H1 (cell line): ENCODE measurements around the gene NOL9. TPM values are rescaled to one million over a fixed set of nuclear protein-coding genes. Genes with fewer than 3 reads are reported as not detected.

Experiments
- CTCF ChIA-PET: fragments of 300-600 bp; sonication (Branson Sonifier 250); formaldehyde crosslinking; loops from one replicate; lab custom pipeline; 2021; ENCODE audit not compliant: partially characterized antibody; lab: Charles Lee
- POLR2A ChIA-PET: fragments of 300-600 bp; sonication (Branson Sonifier 250); formaldehyde crosslinking; loops from one replicate; lab custom pipeline; 2021; ENCODE audit warnings: inconsistent platforms; ENCODE audit not compliant: partially characterized antibody; lab: Charles Lee
- DNase-seq, 2 experiments: peaks; one replicate each; pipeline versions ENCODE4 v3.0.0 to v3.0.0-alpha.2; 2010 to 2022; ENCODE audit warnings: low spot score in 2 of 2, low read depth in 1 of 2, mixed read lengths in 1 of 2
- FAIRE-seq: peaks from 2 replicates; lab custom pipeline; 2011; peaks lifted over from hg19 to GRCh38; lab: Jason Lieb, UNC
- H2AFZ ChIP-seq: 2 replicates; pipeline ENCODE4 v1.8.1; 2012; ENCODE audit warnings: low read length, inconsistent platforms
- H2AK5ac ChIP-seq: 2 replicates; pipeline ENCODE4 v1.6.1; 2013; ENCODE audit warnings: low read depth, low read length
- H2BK120ac ChIP-seq: replicated peaks from 2 replicates; pipeline ENCODE3; 2013; ENCODE audit warnings: low read depth, low read length, inconsistent platforms
- H2BK12ac ChIP-seq: 2 replicates; pipeline ENCODE4 v1.6.1; 2013; ENCODE audit warnings: low read depth, low read length
- H2BK15ac ChIP-seq: 2 replicates; pipeline ENCODE4 v1.6.1; 2013; ENCODE audit warnings: low read length
- H2BK20ac ChIP-seq: 2 replicates; pipeline ENCODE4 v1.6.1; 2013; ENCODE audit warnings: low read length
- H2BK5ac ChIP-seq: 2 replicates; pipeline ENCODE4 v1.6.1; 2013; ENCODE audit warnings: low read depth, low read length
- H3K14ac ChIP-seq: 2 replicates; pipeline ENCODE4 v1.6.1; 2013; ENCODE audit warnings: inconsistent platforms; ENCODE audit not compliant: insufficient read length
- H3K18ac ChIP-seq: 2 replicates; pipeline ENCODE4 v1.6.1; 2013; ENCODE audit warnings: low read length; ENCODE audit errors: extremely low read depth
- H3K23ac ChIP-seq: 2 replicates; pipeline ENCODE4 v1.6.1; 2013; ENCODE audit warnings: inconsistent platforms; ENCODE audit not compliant: insufficient read length
- H3K23me2 ChIP-seq: 2 replicates; pipeline ENCODE4 v1.6.1; 2013; ENCODE audit warnings: low read depth, low read length
- H3K27ac ChIP-seq: 2 replicates; pipeline ENCODE4 v1.6.1; 2011; ENCODE audit warnings: low read depth, low read length, inconsistent platforms
- H3K27me3 ChIP-seq, 4 experiments: replicated peaks in 1 of 4; 1 replicate in 1 of 4; 2 replicates in 3 of 4; pipeline versions ENCODE4 v1.6.1 to v1.8.1; 2011 to 2013; ENCODE audit warnings: low read length in 3 of 4, mild to moderate bottlenecking in 3 of 4, inconsistent platforms in 2 of 4, mixed read lengths in 2 of 4, moderate library complexity in 1 of 4; ENCODE audit not compliant: control insufficient read depth in 3 of 4, insufficient read depth in 3 of 4; ENCODE audit errors: extremely low read depth in 1 of 4
- H3K36me3 ChIP-seq, 4 experiments: 2 replicates each; pipeline versions ENCODE4 v1.6.1 to v1.8.1; 2011 to 2013; ENCODE audit warnings: mild to moderate bottlenecking in 4 of 4, low read length in 3 of 4, moderate library complexity in 2 of 4, control low read depth in 1 of 4, inconsistent platforms in 1 of 4; ENCODE audit not compliant: insufficient read depth in 4 of 4, control insufficient read depth in 2 of 4
- H3K4ac ChIP-seq: replicated peaks from 2 replicates; pipeline ENCODE3; 2013; ENCODE audit warnings: low read length, low read depth, mixed read lengths, inconsistent platforms; ENCODE audit not compliant: insufficient read length
- H3K4me1 ChIP-seq, 4 experiments: replicated peaks in 1 of 4; 1 replicate in 1 of 4; 2 replicates in 3 of 4; pipeline versions ENCODE4 v1.6.1 to v1.8.1; 2011 to 2013; ENCODE audit warnings: low read length in 3 of 4, inconsistent platforms in 2 of 4, mixed read lengths in 1 of 4; ENCODE audit not compliant: insufficient read depth in 4 of 4, control insufficient read depth in 3 of 4
- H3K4me2 ChIP-seq, 2 experiments: 2 replicates each; pipeline versions ENCODE4 v1.6.1 to v1.8.1; 2011 to 2013; ENCODE audit warnings: low read depth in 2 of 2, low read length in 2 of 2, control low read depth in 1 of 2, inconsistent platforms in 1 of 2, mild to moderate bottlenecking in 1 of 2; ENCODE audit not compliant: insufficient read depth in 1 of 2
- H3K4me3 ChIP-seq, 4 experiments: fragments of 200-600, 300-600 bp in 1 of 4; sonication (generic), shearing (Covaris generic), sonication (Bioruptor Twin) in 1 of 4; 2 replicates each; pipeline versions ENCODE4 v1.5.1 to v1.8.1; 2011 to 2016; ENCODE audit warnings: low read length in 4 of 4, low read depth in 3 of 4, control low read depth in 2 of 4, inconsistent platforms in 2 of 4, mild to moderate bottlenecking in 2 of 4, mixed read lengths in 1 of 4, moderate library complexity in 1 of 4; ENCODE audit not compliant: insufficient read depth in 2 of 4; ENCODE audit errors: extremely low read depth in 1 of 4
- H3K56ac ChIP-seq: replicated peaks from 2 replicates; pipeline ENCODE3; 2013; ENCODE audit warnings: low read depth, mild to moderate bottlenecking, mixed read lengths, low read length, inconsistent platforms; ENCODE audit not compliant: insufficient read length
- H3K79me1 ChIP-seq: 2 replicates; pipeline ENCODE4 v1.6.1; 2013; ENCODE audit warnings: low read depth, low read length, control low read depth
- H3K79me2 ChIP-seq, 2 experiments: 2 replicates each; pipeline versions ENCODE4 v1.6.1 to v1.8.1; 2012 to 2013; ENCODE audit warnings: low read length in 2 of 2, mild to moderate bottlenecking in 2 of 2, inconsistent platforms in 1 of 2; ENCODE audit not compliant: insufficient read depth in 2 of 2, control insufficient read depth in 1 of 2
- H3K9ac ChIP-seq, 4 experiments: replicated peaks in 1 of 4; 1 replicate in 1 of 4; 2 replicates in 3 of 4; pipeline versions ENCODE4 v1.6.1 to v1.8.1; 2011 to 2013; ENCODE audit warnings: low read depth in 3 of 4, low read length in 3 of 4, control low read depth in 2 of 4, mild to moderate bottlenecking in 2 of 4, moderate library complexity in 2 of 4, inconsistent platforms in 1 of 4; ENCODE audit errors: extremely low read depth in 1 of 4
- H3K9me3 ChIP-seq, 2 experiments: 2 replicates each; pipeline versions ENCODE4 v1.6.1 to v1.8.1; 2012 to 2013; ENCODE audit warnings: mild to moderate bottlenecking in 2 of 2, moderate library complexity in 2 of 2, control low read depth in 1 of 2, inconsistent platforms in 1 of 2, low read depth in 1 of 2, low read length in 1 of 2, mixed read lengths in 1 of 2; ENCODE audit not compliant: insufficient read depth in 2 of 2
- H4K20me1 ChIP-seq, 2 experiments: replicated peaks in 1 of 2; 2 replicates each; pipeline versions ENCODE3 to v1.8.1; 2011 to 2013; ENCODE audit warnings: inconsistent platforms in 2 of 2, low read length in 2 of 2, mild to moderate bottlenecking in 1 of 2; ENCODE audit not compliant: insufficient read depth in 2 of 2, control insufficient read depth in 1 of 2
- H4K5ac ChIP-seq: 2 replicates; pipeline ENCODE4 v1.6.1; 2013; ENCODE audit warnings: low read length, low read depth, mixed read lengths, inconsistent platforms; ENCODE audit not compliant: insufficient read length
- H4K8ac ChIP-seq: 2 replicates; pipeline ENCODE4 v1.8.0; 2013; ENCODE audit warnings: mild to moderate bottlenecking, moderate library complexity, low read length, inconsistent platforms; ENCODE audit not compliant: insufficient read depth; ENCODE audit errors: extremely low read depth
- H4K91ac ChIP-seq: replicated peaks from 2 replicates; pipeline ENCODE3; 2013; ENCODE audit warnings: low read length, mixed read lengths, inconsistent platforms; ENCODE audit not compliant: insufficient read length
- CHD2 ChIP-seq: IDR thresholded peaks from 2 replicates; pipeline ENCODE4 v1.6.1; 2012; ENCODE audit warnings: low read length, improper control_type of control experiment
- EZH2 ChIP-seq: fragments of 200-600 bp; sonication (generic); IDR thresholded peaks from 2 replicates; pipeline ENCODE4 v1.7.1; 2012; ENCODE audit warnings: low read depth, mild to moderate bottlenecking, moderate library complexity, low read length, inconsistent platforms; ENCODE audit not compliant: severe bottlenecking
- JUND ChIP-seq: IDR thresholded peaks from 2 replicates; pipeline ENCODE4 v1.6.1; 2011; ENCODE audit warnings: mild to moderate bottlenecking, improper control_type of control experiment, low read length
- PHF8 ChIP-seq: fragments of 200-600 bp; sonication (generic); conservative IDR thresholded peaks from 2 replicates; pipeline ENCODE4 v1.7.1; 2012; ENCODE audit warnings: low read depth, mild to moderate bottlenecking, inconsistent platforms, low read length, moderate library complexity
- RBBP5 ChIP-seq: IDR thresholded peaks from 2 replicates; pipeline ENCODE4 v1.7.1; 2012; ENCODE audit warnings: low read depth, mild to moderate bottlenecking, inconsistent platforms, low read length, moderate library complexity, borderline replicate concordance
- SUZ12 ChIP-seq: fragments of 200-600 bp; sonication (generic); IDR thresholded peaks from 2 replicates; pipeline ENCODE4 v1.6.1; 2012; ENCODE audit warnings: mild to moderate bottlenecking, inconsistent platforms, low read length, moderate library complexity, mixed read lengths
- WGBS, 2 experiments: shearing (Covaris generic) in 1 of 2; methylation state at CpG; one replicate each; pipeline versions ENCODE4 v1.1.6 to v1.1.7; 2013 to 2015; ENCODE audit warnings: low lambda C conversion rate in 2 of 2, mixed read lengths in 2 of 2, inconsistent platforms in 1 of 2, low coverage in 1 of 2, missing lambda C conversion rate in 1 of 2; ENCODE audit not compliant: insufficient replicate concordance in 2 of 2, insufficient coverage in 1 of 2, insufficient read length in 1 of 2; ENCODE audit errors: extremely low coverage in 1 of 2, missing lambda C conversion rate in 1 of 2; 5-methylcytosine and 5-hydroxymethylcytosine counted together
- polyA plus RNA-seq, 7 experiments: library from polyadenylated mRNA; depleted of rRNA in 3 of 7; stranded (reverse) in 5 of 7; unstranded in 2 of 7; fragments of >200 nt in 5 of 7; fragments of 200-250 nt in 2 of 7; gene quantifications; 1 replicate in 5 of 7; 2 replicates in 1 of 7; 4 replicates in 1 of 7; pipeline versions ENCODE4 v1.2.1 to v1.2.3, GENCODE V29; 2011 to 2013; ENCODE audit warnings: missing spikeins in 2 of 7, mixed read lengths in 2 of 7
- total RNA-seq: library from RNA; stranded (reverse); fragmentation: NEBNext Ultra II Directional; extraction: Animal tissue kit (Norgen Biotek cat#: 25700); gene quantifications from 2 replicates; pipeline ENCODE4 v1.2.1, GENCODE V29; 2021
- TF ChIP-seq, protein P1 (sequence below), 3 experiments: IDR thresholded peaks; 1 replicate in 2 of 3; 2 replicates in 1 of 3; pipeline versions ENCODE4 v1.5.1 to v1.6.1; 2011; ENCODE audit warnings: low read length in 3 of 3, mild to moderate bottlenecking in 3 of 3, inconsistent platforms in 2 of 3, low read depth in 1 of 3, moderate library complexity in 1 of 3; ENCODE audit not compliant: insufficient read depth in 1 of 3; ENCODE audit errors: control extremely low read depth in 1 of 3

Gene NOL9
- total and polyA plus RNA-seq, 2 of the 8 experiments (the other 6 are each of a cell fraction or from before 2014, with no cell fraction given): 17.1 to 38.1 TPM

DNA sequence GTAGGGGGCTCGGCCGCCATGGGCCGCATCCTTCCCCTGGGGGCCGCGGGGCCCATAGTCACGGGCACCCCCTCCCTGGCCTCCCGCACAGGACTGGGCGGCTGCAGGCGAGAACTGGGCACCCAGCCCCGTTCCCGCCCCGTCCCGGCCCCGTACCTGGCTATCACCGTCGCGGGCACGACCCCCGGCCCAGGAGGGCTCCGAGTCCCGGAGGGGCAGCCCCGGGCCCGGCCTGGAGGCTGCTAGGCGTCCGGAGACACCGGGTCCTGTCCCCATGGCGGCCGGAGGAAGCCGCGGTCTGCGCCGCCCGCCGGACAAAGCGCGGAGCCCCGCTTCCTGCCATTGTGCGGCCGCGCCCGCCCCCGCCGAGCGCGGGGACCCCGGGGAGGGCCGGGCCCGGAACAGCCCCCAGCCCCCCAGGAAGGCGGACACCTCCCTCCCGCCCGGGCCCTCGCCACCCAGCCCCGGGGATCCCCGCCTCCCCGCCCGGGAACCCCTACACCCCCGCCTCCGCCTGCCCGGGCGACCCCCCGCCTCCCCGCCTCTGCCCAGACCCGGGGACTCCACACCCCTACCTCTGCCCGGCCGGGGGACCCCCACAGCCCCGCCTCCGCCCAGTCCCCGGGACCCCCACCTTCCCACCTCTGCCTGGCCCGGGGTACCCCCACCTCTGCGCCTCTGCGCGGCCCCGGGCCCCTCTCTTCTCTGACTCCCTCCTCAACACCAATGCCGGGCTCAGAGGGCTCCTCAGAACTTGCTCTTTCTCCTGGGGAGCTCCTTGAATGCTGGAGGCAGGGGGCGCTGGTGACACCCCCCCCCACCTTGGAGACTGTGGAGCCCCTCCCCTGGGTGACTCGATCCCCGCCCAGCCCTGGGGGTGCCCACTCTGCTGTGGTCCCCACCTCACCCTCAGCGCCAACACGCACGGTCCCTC lies 68.9 kb downstream of the NOL9 start:
- H2AFZ ChIP-seq: no peak overlapping the region
- POLR2A ChIA-PET: interaction anchor here (0.6 to 1.6 kb wide), 8 partner anchors 9 to 116 kb away, joined by 3 to 4 read pairs (median 3); no protein-coding TSS in a partner anchor
- no peak for FAIRE-seq
- no peak overlapping the region for H3K27ac ChIP-seq
- H2BK120ac ChIP-seq: no peak overlapping the region
- H3K4ac ChIP-seq: peak overlapping the region; percentile 91
- no peak overlapping the region for H3K14ac ChIP-seq
- peak overlapping the region; percentile 69 to 73 (median 72) for H3K4me3 ChIP-seq
- no peaks in the 10 kb centered on the region for H3K79me2 ChIP-seq
- 0 out of 2 replicates have a peak overlapping the region, but pooled peaks have one; percentile 27 for H2BK12ac ChIP-seq
- H2BK20ac ChIP-seq: no peak overlapping the region
- H3K27me3 ChIP-seq: peaks cover 0 to 2% (median 0%) of the 10 kb centered on the region in 4 experiments; a peak in 3 of 7 replicates
- H3K9ac ChIP-seq: peak overlapping the region in 2 of 4 experiments; percentile 20 to 34; a peak in 3 of 7 replicates
- no peaks in the 10 kb centered on the region; a peak in 1 of 8 replicates for H3K36me3 ChIP-seq
- peak overlapping the region; percentile 73 for H4K91ac ChIP-seq
- CTCF ChIA-PET: interaction anchor here (0.6 to 12.0 kb wide), 33 partner anchors 7 to 399 kb away, joined by 3 to 168 read pairs (median 5); partner anchors contain the start of gene TNFRSF25
- H3K4me1 ChIP-seq: peaks cover 0 to 18% (median 10%) of the 10 kb centered on the region in 4 experiments; a peak in 5 of 7 replicates
- WGBS, 2 experiments: 10% methylated on average over 15 of the region's 80 CpGs; no CpG with 5 or more reads in 1 of the 2 experiments
- H3K9me3 ChIP-seq: no peaks in the 10 kb centered on the region
- H3K4me2 ChIP-seq: peak overlapping the region; percentile 42 to 74
- no peak overlapping the region for H3K23ac ChIP-seq
- H3K79me1 ChIP-seq: 0 out of 2 replicates have a peak, but pooled peaks cover 2% of the 10 kb centered on the region
- no peak overlapping the region for H2BK5ac ChIP-seq
- H2AK5ac ChIP-seq: no peak overlapping the region
- peak overlapping the region; percentile 93 for H3K18ac ChIP-seq
- H4K20me1 ChIP-seq: peaks cover 2 to 5% of the 10 kb centered on the region in 2 experiments
- DNase-seq: peak in 1 of 2 experiments; percentile 70
- no peak overlapping the region for H2BK15ac ChIP-seq
- H4K5ac ChIP-seq: peak overlapping the region; percentile 29
- peaks cover 8% of the 10 kb centered on the region; the same call in 1 of the 2 replicates for H3K23me2 ChIP-seq
- H4K8ac ChIP-seq: peak overlapping the region; percentile 75
- peak overlapping the region; percentile 73 for H3K56ac ChIP-seq
- TF ChIP-seq, protein P1, sequence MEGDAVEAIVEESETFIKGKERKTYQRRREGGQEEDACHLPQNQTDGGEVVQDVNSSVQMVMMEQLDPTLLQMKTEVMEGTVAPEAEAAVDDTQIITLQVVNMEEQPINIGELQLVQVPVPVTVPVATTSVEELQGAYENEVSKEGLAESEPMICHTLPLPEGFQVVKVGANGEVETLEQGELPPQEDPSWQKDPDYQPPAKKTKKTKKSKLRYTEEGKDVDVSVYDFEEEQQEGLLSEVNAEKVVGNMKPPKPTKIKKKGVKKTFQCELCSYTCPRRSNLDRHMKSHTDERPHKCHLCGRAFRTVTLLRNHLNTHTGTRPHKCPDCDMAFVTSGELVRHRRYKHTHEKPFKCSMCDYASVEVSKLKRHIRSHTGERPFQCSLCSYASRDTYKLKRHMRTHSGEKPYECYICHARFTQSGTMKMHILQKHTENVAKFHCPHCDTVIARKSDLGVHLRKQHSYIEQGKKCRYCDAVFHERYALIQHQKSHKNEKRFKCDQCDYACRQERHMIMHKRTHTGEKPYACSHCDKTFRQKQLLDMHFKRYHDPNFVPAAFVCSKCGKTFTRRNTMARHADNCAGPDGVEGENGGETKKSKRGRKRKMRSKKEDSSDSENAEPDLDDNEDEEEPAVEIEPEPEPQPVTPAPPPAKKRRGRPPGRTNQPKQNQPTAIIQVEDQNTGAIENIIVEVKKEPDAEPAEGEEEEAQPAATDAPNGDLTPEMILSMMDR (IDR thresholded peaks at IDR 0.05; ENCODE audit: control extremely low read depth in 1 of 3, insufficient read depth in 1 of 3, low read depth in 1 of 3, low read length in 3 of 3): no peak
- TF ChIP-seq EZH2 (peak; percentile 49), CHD2 (no peak), RBBP5 (0 out of 2 replicates have a peak, but pooled peaks have one; percentile 28), PHF8 (peak; percentile 61), SUZ12 (0 out of 2 replicates have a peak, but pooled peaks have one; percentile 24), JUND (no peak)
